Measurements from ENCODE around the gene USP26.
"Not testable (repeated sequence)": the region's sequence is repeated elsewhere in the genome, so short reads cannot be mapped to it uniquely, and the experiment has no call there.

Gene USP26

DNA sequence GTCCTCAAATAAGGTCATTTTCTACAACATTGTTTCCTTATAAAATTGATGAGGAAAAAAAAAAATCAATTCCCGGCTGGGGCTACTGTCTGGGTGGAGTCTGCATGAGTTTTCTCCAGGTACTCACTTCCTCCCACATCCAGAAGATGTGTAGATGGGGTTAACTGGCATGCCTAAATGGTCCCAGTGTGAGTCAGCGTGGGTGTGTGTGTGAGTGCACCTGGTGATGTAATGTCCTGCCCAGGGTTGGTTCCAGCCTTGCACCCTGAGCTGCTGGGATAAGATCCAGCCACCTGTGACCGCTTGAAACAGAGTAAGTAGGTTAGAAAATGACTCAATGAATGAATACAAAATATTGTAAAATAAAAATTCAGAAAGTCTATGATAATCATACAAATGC lies 11.1 kb downstream of the USP26 start:
- no peak for DNase-seq (ENCODE audit: low spot score)
- TF ChIP-seq CTCF (IDR thresholded peaks at IDR 0.05; ENCODE audit: extremely low read depth, missing control alignments) = no peak

DNA sequence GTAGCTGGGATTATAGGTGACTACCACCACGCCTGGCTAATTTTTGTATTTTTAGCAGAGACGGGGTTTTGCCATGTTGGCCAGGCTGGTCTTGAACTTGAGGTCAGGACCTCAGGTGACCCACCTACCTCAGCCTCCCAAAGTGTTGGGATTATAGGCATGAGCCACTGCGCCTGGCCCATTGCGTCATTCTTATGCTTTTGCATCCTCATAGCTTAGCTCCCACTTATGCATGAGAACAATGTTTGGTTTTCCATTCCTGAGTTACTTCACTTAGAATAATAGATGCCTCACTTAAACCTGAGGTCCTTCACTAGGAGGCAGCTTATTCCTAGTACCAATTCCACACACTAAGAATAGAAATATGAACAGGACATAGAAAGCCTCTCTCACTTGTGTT lies 11.9 kb downstream of the USP26 start:
- DNase-seq (ENCODE audit: low spot score) = not testable (repeated sequence)

- no peak for TF ChIP-seq CTCF (IDR thresholded peaks at IDR 0.05; ENCODE audit: extremely low read depth, missing control alignments)
Observed at GRCh38 chrX:133083899-133084298, 13.0 kb downstream of the USP26 start.

DNA sequence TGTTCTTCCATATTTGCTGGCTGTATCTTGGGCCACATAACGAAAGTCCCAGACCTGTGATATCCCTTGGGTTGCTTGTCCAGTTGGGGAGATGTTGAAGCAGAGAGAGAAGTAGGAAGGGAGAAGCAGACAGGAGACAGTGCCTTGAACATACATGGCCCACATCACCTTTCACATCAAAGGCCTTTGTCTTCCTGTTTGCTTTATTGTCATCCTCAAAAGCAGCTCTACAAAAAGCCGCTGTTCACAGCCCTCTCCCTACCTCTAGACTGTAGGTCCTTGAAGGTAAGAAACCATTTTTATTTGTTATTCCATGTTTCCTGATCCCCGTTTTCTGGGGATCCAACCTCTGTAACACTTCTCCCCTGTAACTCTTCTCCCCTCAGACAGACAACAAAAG lies 14.9 kb downstream of the USP26 start:
- no peak for TF ChIP-seq CTCF (IDR thresholded peaks at IDR 0.05; ENCODE audit: extremely low read depth, missing control alignments)
- no peak for DNase-seq (ENCODE audit: low spot score)

More at GRCh38 chrX:133083899-133084298, 13.0 kb downstream of the USP26 start:
- no peak for DNase-seq (ENCODE audit: low spot score)

DNA sequence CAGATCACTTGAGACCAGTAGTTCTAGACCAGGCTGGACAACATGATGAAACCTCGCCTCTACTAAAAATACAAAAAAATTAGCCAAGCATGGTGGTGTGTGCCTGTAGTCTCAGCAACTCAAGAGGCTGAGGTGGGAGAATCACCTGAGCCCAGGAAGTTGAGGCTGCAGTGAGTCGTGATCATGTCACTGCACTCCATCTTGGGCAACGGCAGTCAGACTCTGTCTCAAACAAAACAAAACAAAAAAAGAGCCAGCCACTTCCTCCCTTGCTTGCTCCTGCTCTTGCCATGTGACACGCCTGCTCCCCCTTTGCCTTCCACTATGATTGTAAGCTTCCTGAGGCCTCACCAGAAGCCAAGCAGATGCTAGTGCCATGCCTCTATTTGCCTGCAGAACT lies 19.1 kb downstream of the USP26 start:
- not testable (repeated sequence) for DNase-seq (ENCODE audit: low spot score)

DNA sequence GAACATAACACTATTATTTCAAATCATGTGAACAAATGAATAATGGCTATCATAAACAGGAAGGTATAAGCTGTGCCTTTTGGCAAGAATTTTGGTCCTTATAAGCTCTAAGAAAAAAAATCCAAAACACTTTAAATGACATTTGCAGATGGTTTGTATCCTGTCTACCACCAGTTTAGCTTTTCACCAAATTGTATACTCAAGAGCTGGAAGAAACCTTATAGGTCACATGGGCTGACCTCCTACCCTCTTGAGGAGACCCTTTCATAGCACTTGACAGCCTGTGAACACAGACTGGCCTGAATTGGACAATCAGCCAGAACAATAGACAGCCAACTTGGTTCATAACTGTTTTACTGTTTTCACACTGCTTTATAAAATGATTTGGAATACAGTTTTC lies 24.3 kb downstream of the USP26 start:
- TF ChIP-seq CTCF (IDR thresholded peaks at IDR 0.05; ENCODE audit: extremely low read depth, missing control alignments) = no peak
- DNase-seq (ENCODE audit: low spot score) = no peak

DNA sequence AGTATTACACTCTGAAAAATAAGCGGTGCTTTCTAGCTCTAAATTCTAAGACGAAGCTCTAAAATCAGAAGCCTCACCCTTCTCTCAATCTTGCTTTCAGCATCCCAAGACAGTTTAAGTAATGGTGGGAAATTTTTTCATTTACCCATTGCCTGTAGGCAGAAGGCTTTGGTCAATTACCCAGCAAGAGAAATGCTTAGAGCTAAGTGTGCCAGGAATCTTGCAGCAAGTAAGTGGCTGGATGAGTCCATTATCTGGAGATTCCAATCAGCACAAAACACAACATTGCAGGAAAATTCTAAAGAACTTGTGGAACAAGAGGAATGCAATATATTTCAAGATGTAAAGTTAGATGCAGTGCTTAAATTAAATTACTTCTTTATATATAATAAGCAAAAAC lies 28.4 kb downstream of the USP26 start:
- no peak for DNase-seq (ENCODE audit: low spot score)
- no peak for TF ChIP-seq CTCF (IDR thresholded peaks at IDR 0.05; ENCODE audit: extremely low read depth, missing control alignments)

DNA sequence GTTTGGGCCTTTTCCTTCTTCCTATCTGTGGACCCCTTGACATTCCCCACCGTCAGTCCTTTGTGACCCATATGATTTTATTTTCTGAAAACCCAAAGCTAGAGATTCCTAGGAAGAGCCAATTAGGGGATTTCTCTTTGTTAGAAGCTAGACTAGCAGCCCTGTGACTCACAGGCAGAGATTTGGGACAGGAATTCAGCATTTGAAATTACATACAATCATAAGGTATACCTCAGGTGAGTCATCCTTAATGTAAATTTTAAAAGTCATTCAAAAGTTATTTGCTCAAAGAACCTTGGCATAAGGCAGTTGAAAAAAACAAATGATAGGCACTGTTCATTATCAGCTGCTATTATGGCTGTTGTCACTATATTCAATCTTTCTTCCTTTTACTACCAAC lies 40.6 kb downstream of the USP26 start:
- no peak for DNase-seq (ENCODE audit: low spot score)
- no peak for TF ChIP-seq CTCF (IDR thresholded peaks at IDR 0.05; ENCODE audit: extremely low read depth, missing control alignments)
